AG04450 (cell line): ENCODE results near the gene MIOS. TPM values are rescaled to one million over a fixed set of nuclear protein-coding genes. Genes with fewer than 3 reads are reported as not detected.

ENCODE experiments used
- CTCF ChIA-PET: fragments of 300-600, 350-600 bp; formaldehyde crosslinking; extraction: SDS; loops from one replicate; lab custom pipeline; 2022; ENCODE audit warnings: antibody characterized with exemption, inconsistent platforms; lab: Charles Lee
- POLR2A ChIA-PET: fragments of 350-600 bp; formaldehyde crosslinking; extraction: SDS; loops from one replicate; lab custom pipeline; 2021; ENCODE audit warnings: antibody characterized with exemption, inconsistent platforms; lab: Yijun Ruan, JAX
- DNase-seq: peaks from one replicate; pipeline ENCODE4 v3.0.0-alpha.2; 2011; ENCODE audit warnings: low read depth, low spot score
- H3K27ac ChIP-seq: one replicate; pipeline ENCODE4 v1.5.1; 2012; ENCODE audit warnings: low read depth, low read length, control low read depth
- H3K27me3 ChIP-seq: one replicate; pipeline ENCODE4 v1.6.0; 2012; ENCODE audit warnings: low read length; ENCODE audit not compliant: control insufficient read depth, insufficient read depth
- H3K4me3 ChIP-seq: 2 replicates; pipeline ENCODE4 v1.5.1; 2011; ENCODE audit warnings: mild to moderate bottlenecking, low read depth, low read length, control low read depth
- H3K9me3 ChIP-seq: 2 replicates; pipeline ENCODE4 v1.5.1; 2012; ENCODE audit warnings: low read length; ENCODE audit not compliant: control insufficient read depth, insufficient read depth
- CTCF ChIP-seq: IDR thresholded peaks from 2 replicates; pipeline ENCODE4 v1.5.1; 2011; ENCODE audit warnings: low read depth, low read length, control low read depth, inconsistent platforms
- polyA plus RNA-seq: library from polyadenylated mRNA; depleted of rRNA; stranded (reverse); fragments of >200 nt; gene quantifications from 2 replicates; pipeline ENCODE4 v1.2.3, GENCODE V29; 2011

The MIOS gene
- polyA plus RNA-seq, 1 experiment: 26.6 TPM

DNA sequence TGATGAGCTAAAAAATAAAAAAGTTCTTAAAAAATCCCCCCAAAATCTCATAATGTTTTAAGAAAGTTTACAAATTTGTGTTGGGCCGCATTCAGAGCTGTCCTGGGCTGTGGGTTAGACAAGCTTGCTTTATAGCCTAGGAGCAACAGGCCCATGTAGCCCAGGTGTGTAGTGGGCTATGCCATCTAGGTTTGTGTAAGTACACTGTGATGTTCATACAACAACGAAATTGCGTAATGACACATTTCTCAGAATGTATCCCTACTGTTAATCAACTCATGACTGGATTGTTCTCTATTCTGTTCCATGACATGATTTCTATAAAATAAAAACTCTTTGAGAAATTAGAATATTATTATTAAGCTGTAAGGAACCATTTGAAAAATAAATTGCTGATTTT is 13.0 kb downstream of the MIOS start:
- POLR2A ChIA-PET: no interaction called here
- no peaks in the 10 kb centered on the region for H3K27me3 ChIP-seq
- H3K27ac ChIP-seq: no peak overlapping the region
- TF ChIP-seq CTCF: no peak
- no peaks in the 10 kb centered on the region for H3K9me3 ChIP-seq
- H3K4me3 ChIP-seq: no peak overlapping the region
- CTCF ChIA-PET: no interaction called here
- DNase-seq: no peak

DNA sequence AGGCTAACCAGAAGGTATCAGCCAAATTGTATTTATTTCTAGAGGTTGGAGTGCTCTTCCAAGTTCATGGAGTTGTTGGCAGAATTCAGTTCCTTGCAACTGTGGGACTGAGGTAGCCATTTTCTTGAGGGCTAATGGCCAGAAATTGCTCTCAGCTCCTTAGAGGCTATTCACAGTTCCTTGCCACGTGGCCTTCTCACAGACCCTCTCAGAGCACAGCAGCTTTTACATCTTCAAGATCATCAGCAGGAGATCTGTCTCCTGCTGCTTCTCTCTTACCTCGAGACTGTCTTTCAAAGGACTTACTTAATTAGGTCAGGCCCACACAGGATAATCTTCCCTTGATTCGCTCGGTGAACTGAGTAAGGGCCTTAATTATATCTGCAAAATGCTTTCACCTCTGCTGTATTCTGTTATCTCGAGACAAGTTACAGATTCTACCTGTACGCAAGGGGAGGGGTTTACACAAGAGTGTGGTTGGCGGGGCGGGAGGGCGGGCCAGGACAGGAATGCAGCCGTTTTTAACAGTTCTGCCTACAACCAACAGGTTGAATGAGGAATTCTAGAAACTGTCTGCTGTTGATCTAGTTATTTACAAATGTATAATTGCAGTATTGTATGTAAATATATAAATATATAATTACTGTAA is 15.0 kb downstream of the MIOS start:
- Histone ChIP-seq H3K9me3 (no peaks in the 10 kb centered on the region), H3K27ac (no peak overlapping the region), H3K4me3 (no peak overlapping the region), H3K27me3 (no peaks in the 10 kb centered on the region)
- no peak for TF ChIP-seq CTCF
- ChIA-PET CTCF (no interaction called here), POLR2A (interaction anchor here (0.6 kb wide), 1 partner anchor 364 kb away, joined by 3 read pairs; no protein-coding TSS in a partner anchor)
- DNase-seq: no peak

DNA sequence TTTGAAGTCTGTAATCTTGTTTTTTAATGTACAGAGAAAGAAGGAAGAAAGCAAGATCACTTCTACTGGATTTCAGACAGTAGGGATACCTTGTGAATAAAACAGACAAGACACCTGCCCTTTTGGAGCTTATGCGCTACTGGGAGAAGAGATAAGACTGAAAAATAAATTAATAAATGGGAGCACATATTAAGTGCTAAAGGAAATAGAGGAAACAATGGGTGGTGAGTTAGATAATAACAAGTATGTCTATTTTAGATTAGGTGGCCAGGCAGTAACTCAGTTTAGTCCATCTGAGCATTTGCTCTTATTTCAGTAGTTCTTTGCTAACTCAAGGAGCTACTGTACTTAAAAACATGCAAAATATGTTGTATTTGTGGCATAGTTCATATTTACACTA is 15.9 kb downstream of the MIOS start:
- Histone ChIP-seq H3K27me3 (no peaks in the 10 kb centered on the region), H3K9me3 (no peaks in the 10 kb centered on the region), H3K27ac (no peak overlapping the region), H3K4me3 (no peak overlapping the region)
- DNase-seq: no peak
- ChIA-PET POLR2A (no interaction called here), CTCF (no interaction called here)
- TF ChIP-seq CTCF: no peak

- CTCF ChIA-PET: interaction anchor here (0.6 to 2.9 kb wide), 2 partner anchors 11 to 348 kb away, joined by 3 to 20 read pairs; no protein-coding TSS in a partner anchor
- no peaks in the 10 kb centered on the region for H3K9me3 ChIP-seq
- H3K27ac ChIP-seq: no peak overlapping the region
- no peak overlapping the region for H3K4me3 ChIP-seq
- DNase-seq: no peak
- no peak for TF ChIP-seq CTCF
- H3K27me3 ChIP-seq: no peaks in the 10 kb centered on the region
- POLR2A ChIA-PET: no interaction called here
Measured at GRCh38 chr7:7583731-7584130, 17.0 kb downstream of the MIOS start.

DNA sequence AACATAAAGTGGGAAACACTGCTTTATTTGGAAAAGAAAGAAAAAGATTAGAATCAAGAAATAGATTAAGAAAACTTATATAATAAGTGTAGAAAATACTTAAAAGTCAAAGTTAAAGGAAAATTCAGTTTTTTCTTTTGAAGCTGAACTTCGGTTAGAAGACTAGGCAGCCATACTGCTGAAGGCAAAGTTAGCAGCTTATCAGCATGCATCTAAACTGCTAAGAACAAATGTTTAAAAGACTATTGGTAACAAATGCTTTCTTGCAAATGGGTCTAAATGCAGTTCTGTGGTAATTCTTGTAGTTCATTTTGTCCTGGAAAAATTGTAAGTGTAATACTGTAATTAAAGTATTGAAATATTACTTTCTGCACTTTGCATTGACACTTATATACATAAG is 18.0 kb downstream of the MIOS start:
- ChIA-PET CTCF (interaction anchor here (1.0 to 2.9 kb wide), 2 partner anchors 10 to 601 kb away, joined by 3 to 20 read pairs; no protein-coding TSS in a partner anchor), POLR2A (no interaction called here)
- no peak for TF ChIP-seq CTCF
- H3K27ac ChIP-seq: no peak overlapping the region
- no peaks in the 10 kb centered on the region for H3K9me3 ChIP-seq
- no peaks in the 10 kb centered on the region for H3K27me3 ChIP-seq
- no peak for DNase-seq
- H3K4me3 ChIP-seq: no peak overlapping the region
